Hair follicular keratinocyte (primary cell): ENCODE measurements around the gene TEX9. TPM values are rescaled to one million over a fixed set of nuclear protein-coding genes. Genes with fewer than 3 reads are reported as not detected.

Experiments used
- total RNA-seq: library from RNA; depleted of rRNA; stranded (reverse); fragments of >200 nt; gene quantifications from 2 replicates; pipeline ENCODE4 v1.2.3, GENCODE V29; 2015

Gene TEX9
- 1.3 TPM in 2 replicates for total RNA-seq

GRCh38 chr15:56365075-56365711 lies at the start of gene TEX9:
Gene TEX9 (plus strand): TSS chr15:56365426. CDS start chr15:56365451, 25 bp downstream.

GRCh38 chr15:56464893-56465520 lies 99.8 kb downstream of the TEX9 start, which contains the start of gene MNS1:
Gene MNS1 (minus strand): TSS chr15:56465137. CDS start chr15:56464972, 165 bp downstream.

Other genes starting within 250 kb of the TEX9 start
- gene RFX7, start 121.5 kb upstream of the TEX9 start, total RNA-seq, result 5.8 and 7.0 TPM in 2 replicates
- 0.39 and 1.1 TPM in 2 replicates for gene MNS1, start 99.7 kb downstream of the TEX9 start, total RNA-seq